Aortic smooth muscle cell (primary cell): ENCODE data around the gene PPP1R15B. TPM values are rescaled to one million over a fixed set of nuclear protein-coding genes. Genes with fewer than 3 reads are reported as not detected.

Source experiments
- total RNA-seq: library from RNA; depleted of rRNA; stranded (reverse); fragments of >200 nt; gene quantifications from 2 replicates; pipeline ENCODE4 v1.2.3, GENCODE V29; 2014

The PPP1R15B gene
- 19.4 and 23.1 TPM in 2 replicates for total RNA-seq

GRCh38 chr1:204411451-204412204 lies at the start of gene PPP1R15B:
Gene PPP1R15B (minus strand): TSS chr1:204411817. CDS start chr1:204411411, 406 bp downstream.

GRCh38 chr1:204359474-204360255 lies 52.0 kb downstream of the PPP1R15B start, which contains the start of gene PLEKHA6:
Gene PLEKHA6 (minus strand): TSS chr1:204359929. CDS start chr1:204273727, 86,202 bp downstream.

Other genes with a start within 250 kb of the PPP1R15B start
- not detected in 2 replicates for gene REN, start 245.5 kb downstream of the PPP1R15B start, total RNA-seq
- gene KISS1, start 215.3 kb downstream of the PPP1R15B start, total RNA-seq: not detected in 2 replicates
- not detected in 2 replicates for gene GOLT1A, start 197.8 kb downstream of the PPP1R15B start, total RNA-seq
- gene PLEKHA6, start 51.9 kb downstream of the PPP1R15B start, total RNA-seq: 0.31 and 1.5 TPM in 2 replicates
- gene PIK3C2B, start 83.0 kb upstream of the PPP1R15B start, total RNA-seq: 2.8 and 4.8 TPM in 2 replicates
- 21.7 and 30.5 TPM in 2 replicates for gene MDM4, start 104.6 kb upstream of the PPP1R15B start, total RNA-seq